HCT116 (cell line): Measurements from ENCODE around the gene TMEM81. TPM values are rescaled to one million over a fixed set of nuclear protein-coding genes. Genes with fewer than 3 reads are reported as not detected.

Source experiments
- ATAC-seq: fragments of 200-7000 bp; cut with Tn5 transposase; 2 replicates; pipeline ENCODE4 v1.9.1; 2020; ENCODE audit warnings: mild to moderate bottlenecking, moderate library complexity
- BruUV-seq: library from RNA; stranded (reverse); fragments of 400-500 nt; replicated peaks from 2 replicates; lab custom pipeline; 2021; lab: Mats Ljungman, UMichigan
- CTCF ChIA-PET: fragments of 300-600 bp; sonication (Branson Sonifier 250); formaldehyde crosslinking; loops from one replicate; lab custom pipeline; 2021; ENCODE audit warnings: antibody characterized with exemption; lab: Charles Lee
- POLR2A ChIA-PET: fragments of 300-600, 350-600 bp; sonication (Branson Sonifier 250); formaldehyde crosslinking; loops from one replicate; lab custom pipeline; 2021; ENCODE audit warnings: antibody characterized with exemption; lab: Charles Lee
- RAD21 ChIA-PET, 2 experiments: fragments of 300-600 bp; sonication (Branson Sonifier 250); formaldehyde crosslinking; loops; one replicate each; lab custom pipeline; 2023; ENCODE audit warnings: low total read pairs in 2 of 2; ENCODE audit not compliant: uncharacterized antibody in 2 of 2, unreplicated experiment in 2 of 2, low non-redundant PET in 1 of 2; lab: Charles Lee
- DNase-seq: peaks from one replicate; pipeline ENCODE4 v3.0.0-alpha.2; 2010; ENCODE audit warnings: low read depth, low spot score
- H2AFZ ChIP-seq: fragments of 200-600 bp; shearing (Covaris generic), sonication (generic); 2 replicates; pipeline ENCODE4 v1.6.1; 2017; ENCODE audit warnings: low read depth, mixed run types, mixed read lengths, antibody characterized with exemption, low read length; ENCODE audit not compliant: poor library complexity, severe bottlenecking
- H3K27ac ChIP-seq: 2 replicates; pipeline ENCODE4 v1.5.1; 2012; ENCODE audit warnings: low read depth, low read length
- H3K27me3 ChIP-seq: fragments of 200-600 bp; sonication (generic); 2 replicates; pipeline ENCODE4 v1.6.1; 2016; ENCODE audit warnings: mixed run types, low read length, mixed read lengths; ENCODE audit not compliant: insufficient read depth
- H3K36me3 ChIP-seq, 2 experiments: fragments of 200-500 bp in 1 of 2; fragments of 200-600 bp in 1 of 2; sonication (Bioruptor generic) in 1 of 2; sonication (generic) in 1 of 2; 2 replicates each; pipeline versions ENCODE4 v1.5.1 to v1.6.1; 2014 to 2016; ENCODE audit warnings: low read length in 2 of 2, inconsistent platforms in 1 of 2, mixed read lengths in 1 of 2, mixed run types in 1 of 2; ENCODE audit not compliant: insufficient read depth in 2 of 2, control insufficient read depth in 1 of 2
- H3K4me1 ChIP-seq, 2 experiments: fragments of 200-600 bp in 1 of 2; sonication (generic) in 1 of 2; 2 replicates each; pipeline versions ENCODE4 v1.5.1 to v1.6.1; 2012 to 2017; ENCODE audit warnings: low read length in 2 of 2, inconsistent platforms in 1 of 2, mild to moderate bottlenecking in 1 of 2, mixed read lengths in 1 of 2, mixed run types in 1 of 2, moderate library complexity in 1 of 2; ENCODE audit not compliant: insufficient read depth in 2 of 2, control insufficient read depth in 1 of 2
- H3K4me2 ChIP-seq: fragments of 200-600 bp; sonication (generic); 2 replicates; pipeline ENCODE4 v1.6.1; 2017; ENCODE audit warnings: mixed run types, low read length, mixed read lengths
- H3K4me3 ChIP-seq, 2 experiments: fragments of 200-600 bp in 1 of 2; sonication (generic) in 1 of 2; replicated peaks in 1 of 2; 2 replicates each; pipeline ENCODE4 v1.5.1; 2011 to 2016; ENCODE audit warnings: low read length in 2 of 2, control low read depth in 1 of 2, low read depth in 1 of 2, mild to moderate bottlenecking in 1 of 2, mixed read lengths in 1 of 2, mixed run types in 1 of 2
- H3K79me2 ChIP-seq: fragments of 200-600 bp; sonication (generic); 2 replicates; pipeline ENCODE4 v1.6.1; 2017; ENCODE audit warnings: mild to moderate bottlenecking, mixed run types, low read length, moderate library complexity, mixed read lengths; ENCODE audit not compliant: insufficient read depth
- H3K9ac ChIP-seq: fragments of 200-600 bp; sonication (generic); 2 replicates; pipeline ENCODE4 v1.6.1; 2016; ENCODE audit warnings: low read length, mixed read lengths
- H3K9me2 ChIP-seq: fragments of 200-600 bp; sonication (generic), shearing (Covaris generic); 2 replicates; pipeline ENCODE4 v1.6.1; 2017; ENCODE audit warnings: mixed run types, mild to moderate bottlenecking, moderate library complexity; ENCODE audit not compliant: insufficient read depth
- H3K9me3 ChIP-seq, 2 experiments: fragments of 200-500 bp in 1 of 2; fragments of 200-600 bp in 1 of 2; sonication (Bioruptor generic) in 1 of 2; sonication (generic) in 1 of 2; 2 replicates each; pipeline ENCODE4 v1.6.1; 2014 to 2017; ENCODE audit warnings: low read length in 2 of 2, mixed read lengths in 2 of 2, inconsistent platforms in 1 of 2, low read depth in 1 of 2, mild to moderate bottlenecking in 1 of 2, mixed run types in 1 of 2, moderate library complexity in 1 of 2; ENCODE audit not compliant: control insufficient read depth in 1 of 2, insufficient read depth in 1 of 2
- H4K20me1 ChIP-seq: fragments of 200-600 bp; sonication (generic), shearing (Covaris generic); 2 replicates; pipeline ENCODE4 v1.6.1; 2017; ENCODE audit warnings: mixed run types, mild to moderate bottlenecking, moderate library complexity; ENCODE audit not compliant: insufficient read depth
- CBX3 ChIP-seq: IDR thresholded peaks from 2 replicates; pipeline ENCODE4 v1.6.1; 2012; ENCODE audit warnings: low read depth
- EGR1 ChIP-seq: IDR thresholded peaks from 2 replicates; pipeline ENCODE4 v1.6.1; 2012; ENCODE audit warnings: low read depth
- ELF1 ChIP-seq: IDR thresholded peaks from 2 replicates; pipeline ENCODE4 v1.6.1; 2012; ENCODE audit warnings: low read depth, borderline replicate concordance
- EZH2 ChIP-seq: fragments of 200-600 bp; sonication (generic); IDR thresholded peaks from 2 replicates; pipeline ENCODE4 v1.6.1; 2017; ENCODE audit warnings: antibody characterized with exemption, mixed run types
- EZH2phosphoT487 ChIP-seq: fragments of 200-600 bp; IDR thresholded peaks from 2 replicates; pipeline ENCODE4 v1.6.1; 2018; ENCODE audit warnings: antibody characterized with exemption, borderline replicate concordance
- FOSL1 ChIP-seq: IDR thresholded peaks from 2 replicates; pipeline ENCODE4 v1.6.1; 2012; ENCODE audit warnings: low read depth
- JUND ChIP-seq: IDR thresholded peaks from 2 replicates; pipeline ENCODE4 v1.6.1; 2012
- MAX ChIP-seq: IDR thresholded peaks from 2 replicates; pipeline ENCODE4 v1.6.1; 2012
- POLR2A ChIP-seq: IDR thresholded peaks from 2 replicates; pipeline ENCODE4 v1.7.0; 2011; ENCODE audit warnings: borderline replicate concordance; ENCODE audit not compliant: insufficient read depth, insufficient read length; ENCODE audit errors: extremely low read depth
- RAD21 ChIP-seq: IDR thresholded peaks from 2 replicates; pipeline ENCODE4 v1.6.1; 2012; ENCODE audit warnings: low read depth, mild to moderate bottlenecking
- SIN3A ChIP-seq: IDR thresholded peaks from 2 replicates; pipeline ENCODE4 v1.6.1; 2012; ENCODE audit warnings: low read depth
- SP1 ChIP-seq: IDR thresholded peaks from 2 replicates; pipeline ENCODE4 v1.6.1; 2012; ENCODE audit warnings: low read depth
- SRF ChIP-seq: IDR thresholded peaks from 2 replicates; pipeline ENCODE4 v1.6.1; 2012; ENCODE audit warnings: low read depth
- TCF7L2 ChIP-seq: IDR thresholded peaks from 2 replicates; pipeline ENCODE4 v1.7.0; 2011; ENCODE audit warnings: borderline replicate concordance, inconsistent platforms; ENCODE audit not compliant: insufficient read depth, insufficient read length; ENCODE audit errors: extremely low read depth
- YY1 ChIP-seq: IDR thresholded peaks from 2 replicates; pipeline ENCODE4 v1.6.1; 2011; ENCODE audit warnings: low read length, low read depth, moderate library complexity, mild to moderate bottlenecking; ENCODE audit not compliant: insufficient replicate concordance; ENCODE audit errors: extremely low read depth
- ZFX ChIP-seq: fragments of 450-650 bp; IDR thresholded peaks from 2 replicates; pipeline ENCODE4 v1.6.1; 2017
- intact Hi-C: fragments of 100-400 bp; cut with micrococcal nuclease; formaldehyde crosslinking; loops from 2 replicates; pipeline ENCODE4 v1.10.0; 2022
- total RNA-seq: library from RNA; stranded (reverse); gene quantifications from one replicate; pipeline ENCODE4 v1.2.1, GENCODE V29; 2021; ENCODE audit not compliant: unreplicated experiment
- TF ChIP-seq, protein P1 (sequence below): IDR thresholded peaks from 2 replicates; pipeline ENCODE4 v1.6.1; 2012
- TF ChIP-seq, protein P2 (sequence below): IDR thresholded peaks from 2 replicates; pipeline ENCODE4 v1.6.1; 2012; ENCODE audit warnings: low read depth

The TMEM81 gene
- total RNA-seq, 1 experiment from 2014 or later, result 4.9 TPM

DNA sequence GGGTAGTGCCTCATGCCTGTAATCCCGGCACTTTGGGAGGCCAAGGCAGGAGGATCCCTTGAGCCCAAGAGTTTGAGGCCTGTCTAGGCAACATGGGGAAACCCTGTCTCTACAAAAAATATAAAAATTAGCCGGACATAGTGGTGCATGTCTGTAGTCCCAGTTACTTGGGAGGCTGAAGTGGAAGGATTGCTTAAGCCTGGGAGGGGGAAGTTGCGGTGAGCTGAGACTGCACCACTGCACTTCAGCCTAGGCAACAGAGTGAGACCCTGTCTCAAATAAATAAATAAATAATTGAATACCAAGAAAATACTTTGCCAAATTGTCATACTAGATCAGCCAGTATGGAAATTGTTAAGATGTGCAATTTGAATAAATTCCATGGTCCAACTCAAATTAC is 43.4 kb upstream of the TMEM81 start:
- H3K4me2 ChIP-seq, result no peak overlapping the region
- no peak for ATAC-seq
- H3K36me3 ChIP-seq, result no peaks in the 10 kb centered on the region
- no peaks in the 10 kb centered on the region for H3K9me2 ChIP-seq
- H3K4me1 ChIP-seq, result peaks cover 0 to 5% of the 10 kb centered on the region in 2 experiments; a peak in 2 of 4 replicates
- ChIA-PET RAD21 (no interaction called here), CTCF (no interaction called here), POLR2A (no interaction called here)
- no peaks in the 10 kb centered on the region for H3K27me3 ChIP-seq
- no TSS peak for BruUV-seq
- H3K79me2 ChIP-seq, result no peaks in the 10 kb centered on the region
- H3K9me3 ChIP-seq, result no peaks in the 10 kb centered on the region
- no peak overlapping the region for H3K9ac ChIP-seq
- H4K20me1 ChIP-seq, result no peaks in the 10 kb centered on the region
- DNase-seq, result no peak
- no peak overlapping the region for H3K27ac ChIP-seq
- intact Hi-C loops, result no loop called here
- TF ChIP-seq EZH2phosphoT487 (no peak), ELF1 (no peak), ZFX (no peak), MAX (no peak), CBX3 (no peak), SRF (no peak), JUND (no peak), SIN3A (no peak), YY1 (no peak), RAD21 (no peak), FOSL1 (no peak), EGR1 (no peak), SP1 (no peak), TCF7L2 (no peak), EZH2 (no peak), POLR2A (no peak)
- TF ChIP-seq, protein P1, sequence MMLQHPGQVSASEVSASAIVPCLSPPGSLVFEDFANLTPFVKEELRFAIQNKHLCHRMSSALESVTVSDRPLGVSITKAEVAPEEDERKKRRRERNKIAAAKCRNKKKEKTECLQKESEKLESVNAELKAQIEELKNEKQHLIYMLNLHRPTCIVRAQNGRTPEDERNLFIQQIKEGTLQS, result no peak
- TF ChIP-seq, protein P2, sequence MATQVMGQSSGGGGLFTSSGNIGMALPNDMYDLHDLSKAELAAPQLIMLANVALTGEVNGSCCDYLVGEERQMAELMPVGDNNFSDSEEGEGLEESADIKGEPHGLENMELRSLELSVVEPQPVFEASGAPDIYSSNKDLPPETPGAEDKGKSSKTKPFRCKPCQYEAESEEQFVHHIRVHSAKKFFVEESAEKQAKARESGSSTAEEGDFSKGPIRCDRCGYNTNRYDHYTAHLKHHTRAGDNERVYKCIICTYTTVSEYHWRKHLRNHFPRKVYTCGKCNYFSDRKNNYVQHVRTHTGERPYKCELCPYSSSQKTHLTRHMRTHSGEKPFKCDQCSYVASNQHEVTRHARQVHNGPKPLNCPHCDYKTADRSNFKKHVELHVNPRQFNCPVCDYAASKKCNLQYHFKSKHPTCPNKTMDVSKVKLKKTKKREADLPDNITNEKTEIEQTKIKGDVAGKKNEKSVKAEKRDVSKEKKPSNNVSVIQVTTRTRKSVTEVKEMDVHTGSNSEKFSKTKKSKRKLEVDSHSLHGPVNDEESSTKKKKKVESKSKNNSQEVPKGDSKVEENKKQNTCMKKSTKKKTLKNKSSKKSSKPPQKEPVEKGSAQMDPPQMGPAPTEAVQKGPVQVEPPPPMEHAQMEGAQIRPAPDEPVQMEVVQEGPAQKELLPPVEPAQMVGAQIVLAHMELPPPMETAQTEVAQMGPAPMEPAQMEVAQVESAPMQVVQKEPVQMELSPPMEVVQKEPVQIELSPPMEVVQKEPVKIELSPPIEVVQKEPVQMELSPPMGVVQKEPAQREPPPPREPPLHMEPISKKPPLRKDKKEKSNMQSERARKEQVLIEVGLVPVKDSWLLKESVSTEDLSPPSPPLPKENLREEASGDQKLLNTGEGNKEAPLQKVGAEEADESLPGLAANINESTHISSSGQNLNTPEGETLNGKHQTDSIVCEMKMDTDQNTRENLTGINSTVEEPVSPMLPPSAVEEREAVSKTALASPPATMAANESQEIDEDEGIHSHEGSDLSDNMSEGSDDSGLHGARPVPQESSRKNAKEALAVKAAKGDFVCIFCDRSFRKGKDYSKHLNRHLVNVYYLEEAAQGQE, result no peak
- no peak overlapping the region for H3K4me3 ChIP-seq
- no peak overlapping the region for H2AFZ ChIP-seq
